ENCODE results near the gene UBE2R2.
"Not testable (repeated sequence)": the region's sequence is repeated elsewhere in the genome, so short reads cannot be mapped to it uniquely, and the experiment has no call there.

The UBE2R2 gene, protein sequence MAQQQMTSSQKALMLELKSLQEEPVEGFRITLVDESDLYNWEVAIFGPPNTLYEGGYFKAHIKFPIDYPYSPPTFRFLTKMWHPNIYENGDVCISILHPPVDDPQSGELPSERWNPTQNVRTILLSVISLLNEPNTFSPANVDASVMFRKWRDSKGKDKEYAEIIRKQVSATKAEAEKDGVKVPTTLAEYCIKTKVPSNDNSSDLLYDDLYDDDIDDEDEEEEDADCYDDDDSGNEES

GRCh38 chr9:33816327-33817252 lies at the start of gene UBE2R2:
Gene UBE2R2 (plus strand): TSS chr9:33817160. CDS start chr9:33817758, 598 bp downstream.
- peak; percentile 83 to 88 for DNase-seq (ENCODE audit: extremely low read depth in 1 of 2, low read depth in 1 of 2)

DNA sequence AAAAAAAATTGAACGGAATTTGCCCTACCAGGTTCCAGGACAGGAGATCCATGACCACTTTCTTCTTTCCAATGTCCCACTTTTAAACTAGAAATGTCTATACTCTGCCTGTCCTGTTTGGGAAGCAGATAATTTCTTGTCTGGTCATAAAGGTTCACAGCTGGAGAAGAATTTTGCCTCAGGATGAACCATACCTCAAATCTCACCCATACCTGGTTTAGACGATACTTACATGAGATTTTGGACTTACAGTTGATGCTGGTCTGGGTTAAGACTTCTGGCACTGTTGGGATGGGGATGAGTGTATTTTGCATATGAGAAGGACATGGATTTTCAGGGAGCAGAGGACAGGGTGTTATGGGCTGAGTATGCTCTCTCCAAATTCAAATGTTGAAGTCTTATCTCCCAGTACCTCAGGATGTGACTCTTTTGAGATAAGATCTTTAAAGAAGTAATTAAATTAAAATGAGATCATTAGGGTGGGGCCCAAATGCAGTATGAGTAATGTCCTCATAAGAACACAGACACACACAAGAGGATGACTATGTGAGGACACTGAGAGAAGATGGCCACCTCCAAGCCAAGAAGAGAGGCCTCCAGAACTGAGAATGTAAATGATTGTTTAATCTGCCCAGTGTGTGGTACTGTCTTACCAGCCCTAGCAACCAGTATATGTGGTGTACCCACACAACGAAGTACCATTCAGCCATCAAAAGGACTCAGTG lies 46.6 kb upstream of the UBE2R2 start:
- DNase-seq (ENCODE audit: extremely low read depth in 1 of 2, low read depth in 1 of 2) = not testable (repeated sequence)

GRCh38 chr9:33773135-33773534 lies 43.8 kb upstream of the UBE2R2 start:
- DNase-seq (ENCODE audit: extremely low read depth in 1 of 2, low read depth in 1 of 2) = not testable (repeated sequence)

DNA sequence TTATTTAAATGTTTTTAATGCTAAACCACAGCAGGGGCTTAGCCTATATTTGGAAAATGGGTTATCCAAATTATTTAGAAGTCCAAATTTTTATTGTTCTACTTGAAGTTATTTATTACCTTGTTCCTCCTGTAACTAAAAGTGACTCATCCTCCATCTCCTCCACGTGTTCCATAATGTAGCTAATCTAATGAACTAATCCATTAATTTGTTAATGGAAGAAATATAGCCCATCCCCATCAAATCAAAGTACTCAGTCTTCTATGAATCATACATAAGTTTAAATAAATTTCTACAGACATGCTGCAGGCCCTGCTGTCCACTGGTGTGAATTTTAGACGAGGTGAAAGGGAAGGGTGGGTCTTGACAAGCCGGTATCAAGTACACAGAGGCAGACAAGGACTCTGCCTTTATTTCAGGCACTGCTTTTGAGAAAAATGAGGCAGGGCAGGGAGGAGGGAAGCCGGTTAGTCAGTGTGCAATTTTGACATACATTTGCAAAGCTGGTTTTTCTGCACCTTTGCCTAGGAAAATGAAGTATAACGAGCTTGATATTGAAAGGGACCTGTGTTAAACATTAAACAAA lies 42.8 kb upstream of the UBE2R2 start:
- DNase-seq (ENCODE audit: extremely low read depth in 1 of 2, low read depth in 1 of 2) = not testable (repeated sequence)

- DNase-seq (ENCODE audit: extremely low read depth in 1 of 2, low read depth in 1 of 2) = no peak
Observed at GRCh38 chr9:33776578-33776977, 40.4 kb upstream of the UBE2R2 start.

DNA sequence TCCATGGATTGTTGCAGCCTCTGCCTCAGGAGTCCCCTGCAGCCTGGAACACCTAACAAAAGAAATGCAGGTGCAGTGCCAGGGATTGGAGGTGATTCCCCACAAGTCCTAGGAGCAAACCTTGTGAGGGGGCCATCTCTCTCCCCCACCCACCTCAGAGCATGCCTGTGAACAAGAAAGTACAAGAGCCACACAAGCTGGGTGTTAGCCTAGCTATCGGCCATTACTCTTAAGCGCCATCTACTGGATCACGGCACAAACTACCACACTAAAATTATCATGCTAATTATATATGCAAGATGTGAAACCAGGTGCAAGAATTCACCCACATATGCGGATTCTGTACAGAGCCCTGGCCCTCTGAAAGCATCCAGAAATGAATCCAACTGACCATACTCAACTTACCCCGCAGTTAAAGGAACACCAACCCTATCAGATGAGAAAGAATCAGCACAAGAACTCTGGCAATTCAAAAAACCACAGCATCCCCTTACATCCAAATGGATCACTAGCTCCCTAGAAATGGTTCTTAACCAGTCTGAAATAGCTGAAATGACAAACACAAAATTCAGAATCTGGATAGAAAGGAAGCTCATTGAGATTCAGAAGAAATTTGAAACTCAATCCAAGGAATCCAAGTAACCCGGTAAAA lies 38.1 kb upstream of the UBE2R2 start:
- DNase-seq (ENCODE audit: extremely low read depth in 1 of 2, low read depth in 1 of 2) = peak in 1 of 2 donors; percentile 22

- no peak for DNase-seq (ENCODE audit: extremely low read depth in 1 of 2, low read depth in 1 of 2)
Observed at GRCh38 chr9:33780276-33780675, 36.7 kb upstream of the UBE2R2 start.

DNA sequence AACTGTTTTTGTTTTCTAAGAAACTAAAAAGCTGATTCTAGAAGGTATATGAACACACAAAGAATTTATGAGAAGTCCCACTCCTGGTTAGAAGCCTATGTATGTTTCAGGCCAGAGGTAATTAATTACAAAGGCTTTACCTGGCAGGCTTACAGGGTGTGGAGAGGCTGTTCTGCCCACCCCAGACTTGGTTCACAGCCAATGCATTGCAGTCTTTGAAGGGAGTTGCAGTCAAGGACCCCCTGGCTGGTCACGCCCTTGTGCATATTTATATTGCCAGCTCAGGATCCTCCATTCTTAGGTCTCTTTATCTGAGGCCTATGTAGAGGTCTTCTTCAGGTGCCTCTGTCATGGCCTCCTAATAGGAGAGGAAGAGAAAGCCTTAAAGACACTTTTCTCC lies 35.2 kb upstream of the UBE2R2 start:
- no peak for DNase-seq (ENCODE audit: extremely low read depth in 1 of 2, low read depth in 1 of 2)

GRCh38 chr9:33782395-33783152 lies 34.4 kb upstream of the UBE2R2 start:
- DNase-seq (ENCODE audit: extremely low read depth in 1 of 2, low read depth in 1 of 2) = no peak

DNA sequence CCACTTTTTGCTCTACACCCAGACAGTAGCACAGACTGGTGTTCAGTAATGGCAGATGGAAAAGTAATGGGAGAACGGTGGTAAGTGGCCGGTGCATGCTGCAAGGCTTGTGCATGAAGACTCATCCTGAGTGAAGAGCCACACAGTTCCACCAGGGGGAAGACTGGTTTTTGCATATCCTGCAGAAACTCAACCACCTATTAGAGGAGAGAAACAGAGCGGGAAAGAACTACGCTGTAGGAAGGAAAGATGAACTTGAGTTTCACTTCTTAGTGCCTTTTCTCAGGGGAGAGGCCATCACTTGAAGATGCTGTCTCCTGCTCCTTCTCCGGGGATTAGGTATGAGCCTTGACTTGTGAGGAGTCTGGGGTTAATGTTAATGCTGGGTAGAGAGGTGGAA lies 31.0 kb upstream of the UBE2R2 start:
- no peak for DNase-seq (ENCODE audit: extremely low read depth in 1 of 2, low read depth in 1 of 2)

GRCh38 chr9:33786681-33787080 lies 30.3 kb upstream of the UBE2R2 start:
- no peak for DNase-seq (ENCODE audit: extremely low read depth in 1 of 2, low read depth in 1 of 2)

GRCh38 chr9:33787839-33788238 lies 29.1 kb upstream of the UBE2R2 start:
- DNase-seq (ENCODE audit: extremely low read depth in 1 of 2, low read depth in 1 of 2) = no peak

GRCh38 chr9:33789429-33789828 lies 27.5 kb upstream of the UBE2R2 start:
- not testable (repeated sequence) for DNase-seq (ENCODE audit: extremely low read depth in 1 of 2, low read depth in 1 of 2)

- DNase-seq (ENCODE audit: extremely low read depth in 1 of 2, low read depth in 1 of 2) = no peak
Observed at GRCh38 chr9:33791117-33791516, 25.8 kb upstream of the UBE2R2 start.

- DNase-seq (ENCODE audit: extremely low read depth in 1 of 2, low read depth in 1 of 2) = not testable (repeated sequence)
Observed at GRCh38 chr9:33793496-33793895, 23.5 kb upstream of the UBE2R2 start.

DNA sequence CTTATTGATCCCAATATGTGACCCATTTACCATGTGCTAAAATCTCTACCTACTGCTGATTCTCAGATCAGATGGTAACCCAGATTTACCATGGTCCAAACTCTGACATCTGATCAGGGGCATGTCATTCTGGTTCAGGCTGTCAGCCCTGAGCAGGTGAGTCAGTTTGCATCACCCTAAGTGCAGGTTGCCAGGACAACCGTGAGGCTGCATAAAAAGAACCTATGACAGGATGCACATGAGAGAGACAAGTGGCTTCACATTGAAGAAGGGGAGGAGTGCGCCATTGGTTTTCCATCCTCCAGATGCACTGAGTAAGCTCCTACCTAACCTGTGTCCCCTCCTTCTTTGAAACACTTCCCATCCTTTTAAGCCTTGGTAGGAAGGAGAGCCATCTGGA lies 22.4 kb upstream of the UBE2R2 start:
- peak in 1 of 2 donors; percentile 22 for DNase-seq (ENCODE audit: extremely low read depth in 1 of 2, low read depth in 1 of 2)

- no peak for DNase-seq (ENCODE audit: extremely low read depth in 1 of 2, low read depth in 1 of 2)
Observed at GRCh38 chr9:33795281-33795680, 21.7 kb upstream of the UBE2R2 start, which contains the start of gene PRSS3. Gene PRSS3 (plus strand): TSS chr9:33795561. CDS start chr9:33795574, 13 bp downstream.

- no peak for DNase-seq (ENCODE audit: extremely low read depth in 1 of 2, low read depth in 1 of 2)
Observed at GRCh38 chr9:33795819-33796218, 21.1 kb upstream of the UBE2R2 start.

GRCh38 chr9:33796679-33797078 lies 20.3 kb upstream of the UBE2R2 start:
- not testable (repeated sequence) for DNase-seq (ENCODE audit: extremely low read depth in 1 of 2, low read depth in 1 of 2)

GRCh38 chr9:33797837-33798236 lies 19.1 kb upstream of the UBE2R2 start:
- DNase-seq (ENCODE audit: extremely low read depth in 1 of 2, low read depth in 1 of 2) = no peak

Data from stimulated activated CD8-positive, alpha-beta memory T cell treated with anti-CD3 and anti-CD28 coated beads, Interleukin-7, amount 100 ng/mL, for 48 hours (primary cell).